Fibroblast of skin of right biceps (primary cell): ENCODE measurements around the gene PIAS2.
"Not testable (repeated sequence)": the region's sequence is repeated elsewhere in the genome, so short reads cannot be mapped to it uniquely, and the experiment has no call there.

Experiments used
- DNase-seq: peaks from one replicate; pipeline ENCODE4 v3.0.0-alpha.2; 2013

PIAS2 gene

GRCh38 chr18:46831434-46831833, 85.9 kb downstream of the PIAS2 start:
- DNase-seq: no peak

GRCh38 chr18:46830633-46831032, 86.7 kb downstream of the PIAS2 start:
- no peak for DNase-seq

- DNase-seq: no peak
Measured at GRCh38 chr18:46829947-46830346, 87.4 kb downstream of the PIAS2 start.

- DNase-seq: no peak
Measured at GRCh38 chr18:46829531-46829930, 87.8 kb downstream of the PIAS2 start.

GRCh38 chr18:46821856-46822711, 95.2 kb downstream of the PIAS2 start:
- DNase-seq: no peak

GRCh38 chr18:46820863-46821262, 96.4 kb downstream of the PIAS2 start:
- DNase-seq: no peak

GRCh38 chr18:46815661-46816060, 101.6 kb downstream of the PIAS2 start:
- no peak for DNase-seq

GRCh38 chr18:46814399-46814798, 102.9 kb downstream of the PIAS2 start:
- no peak for DNase-seq

GRCh38 chr18:46812311-46812710, 105.0 kb downstream of the PIAS2 start:
- DNase-seq: no peak

- DNase-seq: no peak
Measured at GRCh38 chr18:46810481-46811000, 106.8 kb downstream of the PIAS2 start.

- no peak for DNase-seq
Measured at GRCh38 chr18:46809145-46809544, 108.2 kb downstream of the PIAS2 start.

GRCh38 chr18:46795945-46796344, 121.4 kb downstream of the PIAS2 start:
- not testable (repeated sequence) for DNase-seq

- DNase-seq: no peak
Measured at GRCh38 chr18:46794607-46795006, 122.7 kb downstream of the PIAS2 start.

GRCh38 chr18:46793565-46793964, 123.7 kb downstream of the PIAS2 start:
- no peak for DNase-seq

- DNase-seq: no peak
Measured at GRCh38 chr18:46789088-46789487, 128.2 kb downstream of the PIAS2 start.

GRCh38 chr18:46787674-46788073, 129.6 kb downstream of the PIAS2 start:
- no peak for DNase-seq

- no peak for DNase-seq
Measured at GRCh38 chr18:46772357-46772756, 144.9 kb downstream of the PIAS2 start.

- DNase-seq: peak; percentile 38
Measured at GRCh38 chr18:46771141-46771540, 146.2 kb downstream of the PIAS2 start.

GRCh38 chr18:46770708-46771107, 146.6 kb downstream of the PIAS2 start:
- no peak for DNase-seq

- no peak for DNase-seq
Measured at GRCh38 chr18:46768166-46768921, 149.0 kb downstream of the PIAS2 start.

- no peak for DNase-seq
Measured at GRCh38 chr18:46767217-46767616, 150.1 kb downstream of the PIAS2 start.

GRCh38 chr18:46764586-46764985, 152.7 kb downstream of the PIAS2 start:
- DNase-seq: no peak

GRCh38 chr18:46761059-46761769, 156.1 kb downstream of the PIAS2 start:
- DNase-seq: no peak
